HG02938 (cell line): Measurements from ENCODE around the gene TMEM138.

ENCODE experiments used
- ATAC-seq: cut with Tn5 transposase; IDR thresholded peaks from one replicate; pipeline ENCODE4 v1.9.1; 2021; ENCODE audit warnings: mild to moderate bottlenecking, moderate library complexity; ENCODE audit not compliant: unreplicated experiment

TMEM138 gene

DNA sequence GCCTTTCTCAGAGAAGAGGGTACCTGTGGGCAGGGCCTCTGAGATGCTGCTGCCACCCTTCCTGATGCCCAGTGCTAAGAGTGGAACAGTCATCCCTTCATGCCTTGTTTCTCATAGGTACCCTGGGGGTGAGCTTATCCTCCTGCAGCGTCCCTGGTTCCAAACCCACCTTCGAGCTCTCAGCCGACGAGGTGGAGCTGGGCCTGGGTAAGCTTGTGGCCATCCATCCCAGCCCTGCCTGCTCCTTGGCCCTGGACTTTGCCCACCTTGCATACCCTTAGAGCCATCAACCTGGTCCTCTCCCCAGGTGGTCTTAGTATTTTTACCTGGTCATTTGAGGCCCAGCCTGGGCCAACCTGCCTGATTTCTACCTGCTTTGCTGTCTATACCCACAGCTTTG is 20.5 kb upstream of the TMEM138 start:
- no peak for ATAC-seq

DNA sequence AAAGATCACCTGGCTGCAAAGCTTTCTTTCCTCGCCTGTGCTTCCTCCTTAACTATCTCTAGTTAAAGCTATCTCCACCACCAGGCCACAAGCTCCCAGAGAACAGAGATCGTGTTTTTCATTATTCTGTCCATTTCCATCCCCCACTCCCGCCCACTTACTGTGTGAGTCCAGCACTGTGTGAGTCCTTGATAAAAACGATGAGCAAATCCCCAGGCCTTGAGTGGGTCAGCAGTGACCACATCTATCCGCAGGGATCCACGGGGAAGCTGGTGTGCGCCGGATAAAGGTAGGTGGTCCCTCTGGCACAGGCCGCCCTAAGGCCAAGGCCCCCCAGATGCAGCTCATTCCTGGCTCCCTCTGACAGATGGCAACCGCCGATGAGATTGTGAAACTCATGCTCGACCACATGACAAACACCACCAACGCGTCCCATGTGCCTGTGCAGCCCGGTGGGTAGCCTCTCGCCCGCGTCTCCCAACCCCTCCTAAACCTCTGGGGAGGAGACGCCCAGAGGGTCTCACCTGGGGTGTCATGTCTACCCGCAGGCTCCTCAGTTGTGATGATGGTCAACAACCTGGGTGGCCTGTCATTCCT is 19.9 kb upstream of the TMEM138 start:
- no peak for ATAC-seq

DNA sequence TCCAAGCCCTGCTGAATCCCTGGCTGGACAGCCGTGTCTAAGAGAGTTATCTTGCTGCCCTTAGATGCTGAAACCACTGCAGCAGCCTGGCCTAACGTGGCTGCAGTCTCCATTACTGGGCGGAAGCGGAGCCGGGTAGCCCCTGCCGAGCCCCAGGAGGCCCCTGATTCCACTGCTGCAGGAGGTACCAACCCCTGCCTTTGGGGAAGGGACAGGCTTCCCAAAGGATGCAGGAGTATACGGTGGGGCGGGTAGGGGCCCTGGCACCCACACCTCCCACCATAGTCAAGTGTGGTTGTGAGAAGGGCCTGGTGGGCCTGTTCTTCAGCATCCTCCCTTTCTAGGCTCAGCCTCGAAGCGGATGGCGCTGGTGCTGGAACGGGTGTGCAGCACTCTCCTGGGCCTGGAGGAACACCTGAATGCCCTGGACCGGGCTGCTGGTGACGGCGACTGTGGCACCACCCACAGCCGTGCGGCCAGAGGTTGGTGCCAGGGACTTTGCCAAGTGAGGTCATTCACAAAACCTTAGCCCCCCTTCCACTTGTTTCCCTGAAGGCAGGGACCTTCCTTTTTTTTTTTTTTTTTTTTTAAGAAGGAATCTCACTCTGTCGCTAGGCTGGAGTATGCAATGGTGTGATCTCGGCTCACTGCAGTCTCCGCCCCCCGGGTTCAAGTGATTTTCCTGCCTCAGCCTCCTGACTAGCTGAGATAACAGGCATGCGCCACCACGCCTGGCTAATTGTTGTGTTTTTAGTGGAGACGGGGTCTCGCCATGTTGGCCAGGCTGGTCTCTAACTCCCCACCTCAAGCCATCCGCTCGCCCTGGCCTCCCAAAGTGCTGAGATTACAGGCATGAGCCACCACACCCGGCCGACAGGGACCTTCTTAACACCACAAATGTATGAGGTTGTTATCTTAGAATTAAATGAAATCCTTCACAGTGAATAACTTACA is 18.1 kb upstream of the TMEM138 start:
- ATAC-seq, result no peak

DNA sequence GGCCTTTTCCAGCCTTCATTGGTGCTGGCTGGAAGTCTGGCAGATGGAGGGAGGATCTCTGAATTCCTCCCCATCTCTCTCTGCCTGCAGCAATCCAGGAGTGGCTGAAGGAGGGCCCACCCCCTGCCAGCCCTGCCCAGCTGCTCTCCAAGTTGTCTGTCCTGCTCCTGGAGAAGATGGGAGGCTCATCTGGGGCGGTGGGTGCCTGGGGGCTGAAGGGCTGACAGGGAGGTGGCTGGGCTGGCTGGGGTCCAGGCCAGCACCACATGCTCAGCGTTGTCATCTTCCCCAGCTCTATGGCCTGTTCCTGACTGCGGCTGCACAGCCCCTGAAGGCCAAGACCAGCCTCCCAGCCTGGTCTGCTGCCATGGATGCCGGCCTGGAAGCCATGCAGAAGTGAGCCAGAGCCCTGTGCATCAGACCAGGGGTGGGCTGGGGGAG is 17.0 kb upstream of the TMEM138 start:
- ATAC-seq, result no peak

DNA sequence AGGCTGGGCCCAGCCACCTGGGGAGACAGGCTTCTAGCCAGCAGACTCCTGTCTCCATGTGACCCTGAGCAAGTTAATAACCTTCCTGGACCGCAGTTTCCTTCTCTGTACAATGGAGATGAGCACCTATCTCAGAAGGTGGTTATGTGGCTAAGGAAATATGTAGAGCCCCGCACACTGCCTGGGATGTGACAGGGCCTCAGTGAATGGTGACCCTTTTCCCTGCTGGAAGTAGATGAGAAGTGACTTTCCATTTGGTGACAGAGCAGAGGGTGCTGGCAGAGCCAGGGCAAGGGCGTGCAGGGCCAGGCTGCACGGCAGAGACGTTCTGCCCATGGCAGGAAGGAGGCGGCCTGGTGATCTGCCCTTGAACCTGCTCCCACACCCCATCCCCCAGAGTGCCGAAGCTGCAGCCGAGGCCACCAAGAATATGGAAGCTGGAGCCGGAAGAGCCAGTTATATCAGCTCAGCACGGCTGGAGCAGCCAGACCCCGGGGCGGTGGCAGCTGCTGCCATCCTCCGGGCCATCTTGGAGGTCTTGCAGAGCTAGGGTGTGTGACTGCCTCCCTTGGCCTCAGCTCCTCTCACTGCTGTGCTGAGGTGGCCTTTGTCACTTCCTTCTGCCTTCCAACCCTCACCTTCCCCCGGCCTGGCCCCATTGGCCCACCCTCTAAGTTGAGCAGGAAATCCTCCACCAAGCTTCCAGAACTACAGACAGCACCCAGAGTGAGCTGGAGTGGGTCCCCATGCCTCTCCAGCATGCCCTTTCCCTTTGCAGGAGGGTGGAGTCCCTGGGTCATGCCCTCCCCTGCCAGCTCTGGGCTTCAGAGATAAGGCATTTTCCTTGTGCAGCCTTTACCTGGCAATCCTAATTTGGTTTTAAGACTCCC is 16.0 kb upstream of the TMEM138 start:
- no peak for ATAC-seq

DNA sequence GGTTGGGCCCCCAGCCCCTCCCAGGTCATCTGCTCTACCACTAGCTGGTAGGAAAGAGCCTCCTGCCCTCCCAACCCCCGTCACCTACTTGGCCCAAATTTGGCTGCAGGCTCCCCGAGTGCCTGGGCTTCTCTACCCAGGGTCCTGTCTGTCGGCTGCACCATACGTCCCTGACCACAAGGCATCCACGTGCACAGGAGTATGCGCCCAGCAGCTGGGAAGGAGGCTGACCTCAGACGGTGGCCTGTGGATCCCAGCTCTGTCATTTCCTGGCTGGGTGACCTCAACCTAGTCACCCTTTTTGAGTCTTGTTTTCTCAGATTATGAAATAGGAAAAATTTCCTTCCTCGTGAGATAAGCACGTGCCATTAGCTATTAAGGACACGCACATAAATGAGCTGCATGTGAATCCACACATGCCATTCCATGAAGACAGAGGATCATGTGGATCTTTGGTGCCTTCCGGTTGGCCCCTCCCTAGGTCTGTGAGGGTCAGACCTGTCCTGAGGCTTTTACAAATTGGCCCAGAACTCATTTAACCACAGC is 14.2 kb upstream of the TMEM138 start:
- no peak for ATAC-seq

DNA sequence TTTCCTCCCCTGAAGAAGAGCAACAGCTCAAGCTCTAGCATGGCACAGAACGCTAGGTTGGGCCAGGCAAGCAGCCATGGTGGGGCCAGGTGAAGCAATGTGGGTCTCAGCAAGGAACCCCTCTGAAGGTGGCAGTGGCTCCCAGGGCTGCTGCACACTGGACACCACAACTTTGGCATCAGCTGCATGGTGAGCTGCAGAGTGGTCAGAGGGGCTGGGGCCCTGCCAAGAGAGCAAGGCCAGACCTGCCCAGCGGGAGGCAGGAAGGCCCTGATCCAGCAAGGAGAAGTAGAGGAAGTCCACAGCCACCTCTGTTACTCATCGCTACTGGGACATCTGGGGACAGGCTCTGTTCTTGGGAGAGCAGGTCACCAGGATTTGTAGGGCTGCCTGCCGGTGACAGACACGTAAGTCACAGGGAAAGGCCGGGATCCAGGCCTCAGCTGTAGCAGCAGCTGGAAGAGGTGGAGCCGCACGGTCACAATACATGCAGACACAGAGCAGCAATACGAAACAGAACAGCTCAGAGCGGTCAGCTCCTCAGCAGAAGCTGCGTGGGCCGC is 12.9 kb upstream of the TMEM138 start:
- ATAC-seq, result no peak

DNA sequence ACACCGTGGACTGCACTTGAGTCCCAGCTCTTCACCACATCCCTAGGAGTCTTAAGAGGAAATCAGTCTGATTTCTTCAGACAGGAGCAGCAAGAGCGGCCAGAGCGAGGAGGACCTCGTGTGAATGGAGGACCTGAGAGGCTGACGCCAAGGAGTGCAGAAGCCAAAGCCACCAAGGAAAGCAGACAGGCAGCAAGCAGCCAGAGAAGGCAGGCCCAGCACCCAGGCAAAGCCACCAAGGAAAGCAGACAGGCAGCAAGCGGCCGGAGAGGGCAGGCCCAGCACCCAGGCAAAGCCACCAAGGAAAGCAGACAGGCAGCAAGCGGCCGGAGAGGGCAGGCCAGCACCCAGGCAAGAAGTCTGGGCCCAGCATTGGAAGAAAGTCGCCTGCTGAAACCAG is 12.3 kb upstream of the TMEM138 start:
- ATAC-seq, result no peak

DNA sequence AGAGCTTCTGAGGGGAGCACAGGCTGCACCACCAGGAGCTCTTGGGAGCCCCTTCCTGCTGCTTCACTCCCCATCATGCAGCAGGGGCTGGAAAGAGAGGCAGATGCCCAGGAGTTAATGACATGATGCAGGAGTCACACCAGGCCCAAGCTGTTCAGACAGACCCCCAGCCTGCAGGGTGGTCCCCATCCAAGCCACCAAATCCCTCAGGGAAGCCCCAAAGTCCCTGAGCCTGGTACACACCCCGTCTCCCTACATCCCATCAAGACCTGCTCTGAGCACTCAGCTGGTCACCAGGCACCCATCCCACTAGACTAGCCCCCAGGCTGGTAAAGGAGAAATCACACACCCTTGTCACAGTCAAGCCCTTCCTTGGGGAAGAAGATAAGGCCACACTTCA is 11.8 kb upstream of the TMEM138 start:
- ATAC-seq, result no peak

DNA sequence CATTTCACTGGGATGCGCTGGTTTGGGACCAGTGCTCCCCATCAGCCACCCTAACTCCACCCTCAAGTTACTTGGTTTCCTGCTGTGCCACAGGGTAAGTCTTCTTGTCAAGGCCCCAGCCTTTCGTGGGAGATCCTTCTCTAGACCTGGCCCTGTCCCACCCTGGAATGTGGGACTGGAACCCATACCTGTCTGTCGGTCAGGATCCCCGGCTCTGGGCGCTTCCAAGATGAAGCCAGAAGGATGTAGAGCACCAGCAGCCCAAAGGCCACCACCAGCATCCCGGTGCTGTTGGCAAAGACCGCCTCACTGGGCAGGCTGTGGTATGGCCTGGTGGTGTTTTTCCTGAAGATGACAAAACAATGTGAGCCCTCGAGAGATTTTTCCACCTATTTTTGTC is 11.4 kb upstream of the TMEM138 start:
- no peak for ATAC-seq

DNA sequence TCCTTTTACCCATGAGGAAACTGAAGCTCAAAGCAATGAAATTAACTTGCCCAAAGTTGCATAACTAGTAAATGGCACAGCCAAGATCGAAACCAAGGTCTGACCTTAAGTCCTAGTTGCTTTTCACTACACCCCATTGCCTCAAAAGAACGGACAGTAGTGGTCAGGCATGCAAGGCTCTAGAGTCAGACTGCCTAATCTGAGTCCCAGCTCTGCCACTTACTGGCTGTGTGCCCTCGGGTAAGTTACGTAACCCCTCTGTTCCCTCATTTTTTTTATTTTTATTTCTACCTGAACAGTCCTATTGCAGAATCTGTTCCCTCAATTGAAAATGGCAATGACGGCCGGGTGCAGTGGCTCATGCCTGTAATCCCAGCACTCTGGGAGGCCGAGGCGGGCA is 10.1 kb upstream of the TMEM138 start:
- ATAC-seq, result no peak

DNA sequence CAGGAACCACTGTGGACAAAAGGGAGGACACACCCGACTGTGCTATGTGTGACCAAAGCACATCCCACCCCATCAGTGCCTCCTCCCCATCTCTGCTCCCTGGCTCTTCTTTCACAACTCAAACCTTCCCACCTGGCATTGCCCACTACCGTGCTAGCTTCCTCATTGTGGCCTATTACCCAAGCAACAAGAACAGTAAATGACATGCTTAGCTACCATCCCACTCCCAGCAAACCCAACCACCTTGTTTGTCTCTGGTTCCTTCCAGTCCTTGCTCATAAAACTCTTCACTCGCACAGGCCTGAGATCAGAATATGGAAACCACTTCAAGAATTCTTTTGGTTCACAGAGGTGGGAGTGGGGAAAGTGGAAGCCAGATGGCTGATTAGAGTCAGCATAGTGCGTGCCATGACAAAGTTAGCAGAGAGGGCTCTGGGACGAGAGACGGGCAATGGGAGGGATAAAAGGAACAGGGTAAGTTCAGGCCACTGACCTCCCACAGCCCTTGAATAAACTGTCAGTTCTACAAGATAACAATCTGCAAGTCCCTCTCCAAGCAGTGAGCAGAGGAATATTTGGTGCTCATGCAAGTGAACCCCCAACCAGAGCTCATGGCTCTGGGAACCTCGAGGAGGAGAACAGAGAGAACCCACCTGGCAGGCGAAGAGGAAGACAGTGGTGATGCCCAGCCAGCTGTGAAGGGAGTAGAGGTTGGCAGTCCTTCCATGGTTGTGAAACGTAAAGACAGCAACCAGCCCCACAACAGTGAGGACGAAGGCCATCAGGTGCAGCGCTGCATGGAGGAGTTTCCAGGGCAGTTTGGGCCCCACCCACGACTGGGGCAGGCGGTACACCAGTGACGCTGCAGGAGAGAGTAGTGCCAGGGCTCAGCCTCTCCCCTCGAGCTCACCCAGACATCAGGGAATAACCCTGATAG is 8.8 kb upstream of the TMEM138 start:
- no peak for ATAC-seq

DNA sequence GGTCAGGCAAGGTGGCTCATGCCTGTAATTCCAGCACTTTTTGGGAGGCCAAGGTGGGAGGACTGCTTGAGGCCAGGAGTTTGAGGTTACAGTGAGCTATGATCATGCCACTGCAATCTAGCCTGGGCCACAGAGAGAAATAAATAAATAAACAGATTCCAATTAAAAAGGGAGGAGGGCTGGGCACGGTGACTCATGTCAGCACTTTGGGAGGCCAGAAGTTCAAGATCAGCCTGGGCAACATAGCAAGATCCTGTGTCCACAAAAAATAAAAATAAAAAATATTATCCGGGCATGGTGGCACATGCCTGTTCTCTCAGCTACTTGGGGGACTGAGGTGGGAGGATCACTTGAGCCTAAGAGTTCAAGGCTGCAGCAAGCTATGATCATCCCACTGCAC is 8.0 kb upstream of the TMEM138 start:
- no peak for ATAC-seq

DNA sequence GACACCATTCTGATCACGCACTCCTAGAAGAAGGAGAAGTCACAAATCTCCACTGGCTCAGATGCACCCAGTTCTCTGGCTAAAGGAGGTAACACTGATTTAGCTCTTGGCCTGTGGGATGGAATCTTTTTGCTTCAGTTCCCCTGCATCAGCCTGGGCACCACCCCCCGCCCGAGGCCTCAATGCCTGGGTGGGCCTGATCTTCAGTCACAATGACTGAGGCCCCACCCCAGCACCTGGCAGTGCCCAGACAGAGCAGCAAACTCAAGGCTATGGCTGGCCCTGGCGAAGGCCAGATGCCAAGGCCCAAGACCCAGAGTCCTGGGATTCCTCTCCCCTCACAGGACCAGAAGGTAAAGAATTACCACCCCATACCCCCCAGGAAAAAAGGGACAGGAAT is 5.5 kb upstream of the TMEM138 start:
- no peak for ATAC-seq

DNA sequence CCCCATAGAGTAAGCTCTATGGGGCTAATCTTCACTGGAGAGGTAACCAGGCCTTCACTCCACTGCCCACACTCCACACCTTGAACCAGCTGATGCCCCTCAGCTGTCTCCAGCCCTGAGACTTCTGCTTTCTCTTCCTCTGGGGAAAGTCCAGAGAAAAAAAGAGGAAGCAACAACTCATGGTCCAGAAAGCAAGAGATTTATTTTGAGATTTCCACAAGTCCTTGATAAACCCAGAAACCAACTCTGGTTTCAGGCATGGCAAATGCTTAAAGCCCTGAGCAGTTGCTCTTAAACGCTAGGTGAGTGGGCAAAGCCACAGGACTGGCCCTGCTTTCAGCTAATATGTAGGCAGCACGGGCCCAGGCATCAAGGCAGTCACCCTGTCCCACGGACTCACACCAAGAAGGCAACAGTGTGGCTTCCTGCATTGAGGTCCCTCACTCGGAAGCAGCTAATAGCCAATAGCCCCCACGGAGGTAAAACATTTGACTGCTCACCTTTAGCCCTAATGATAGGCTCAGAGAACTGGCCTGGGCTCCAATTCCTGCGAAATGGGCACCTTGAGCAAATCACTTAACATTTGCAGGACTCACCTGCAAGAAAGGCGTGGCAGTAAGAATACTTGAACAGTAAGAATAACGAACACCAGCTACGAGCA is 4.8 kb upstream of the TMEM138 start:
- ATAC-seq, result no peak

DNA sequence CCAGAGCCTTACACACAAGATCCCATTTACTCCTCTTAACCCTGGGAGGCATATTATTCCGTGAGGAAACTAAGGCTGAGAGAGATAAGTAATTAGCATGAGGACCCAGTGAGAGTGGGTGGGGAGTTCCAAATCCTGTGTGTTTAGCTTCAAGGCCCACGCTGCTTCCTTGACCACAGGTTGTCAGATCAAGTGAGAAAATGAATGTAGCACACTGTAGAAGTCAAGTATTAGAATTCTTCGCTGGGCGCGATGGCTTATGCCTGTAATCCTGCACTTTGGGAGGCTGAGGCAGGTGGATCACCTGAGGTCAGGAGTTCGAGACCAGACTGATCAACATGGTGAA is 4.3 kb upstream of the TMEM138 start:
- no peak for ATAC-seq

DNA sequence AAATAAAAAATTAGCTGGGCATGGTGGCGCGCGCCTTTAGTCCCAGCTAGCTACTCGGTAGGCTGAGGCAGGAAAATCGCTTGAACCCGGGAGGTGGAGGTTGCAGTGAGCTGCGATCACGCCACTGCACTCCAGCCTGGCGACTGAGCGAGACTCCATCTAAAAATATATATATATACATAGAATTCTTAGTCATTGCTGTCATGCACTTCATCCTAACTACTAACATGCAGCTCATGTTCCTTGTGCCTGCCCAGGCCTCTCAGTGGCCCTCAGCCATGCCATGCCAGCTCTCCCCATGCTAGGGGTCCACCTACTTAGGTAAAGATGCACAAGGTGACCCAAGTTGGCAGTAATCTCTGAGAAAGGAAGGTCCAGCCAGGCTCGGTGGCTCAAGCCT is 3.6 kb upstream of the TMEM138 start:
- ATAC-seq, result no peak

DNA sequence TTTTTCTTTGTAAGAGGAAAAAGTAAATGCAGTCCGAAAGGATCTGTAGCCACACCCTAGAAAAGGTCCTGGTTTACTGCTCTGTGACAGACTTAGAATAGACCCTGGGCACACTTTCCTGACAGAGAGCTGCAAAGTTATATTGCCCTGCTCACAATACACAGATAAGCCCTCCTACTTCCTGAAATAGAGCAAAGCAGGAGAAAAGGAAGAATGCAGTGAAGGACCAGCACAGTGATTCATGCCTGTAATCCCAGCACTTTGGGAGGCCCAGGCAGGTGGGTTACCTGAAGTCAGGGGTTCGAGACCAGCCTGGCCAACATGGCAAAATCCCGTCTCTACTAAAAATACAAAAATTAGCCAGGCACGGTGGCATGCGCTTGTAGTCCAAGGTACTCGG is 2.7 kb upstream of the TMEM138 start:
- ATAC-seq, result no peak

DNA sequence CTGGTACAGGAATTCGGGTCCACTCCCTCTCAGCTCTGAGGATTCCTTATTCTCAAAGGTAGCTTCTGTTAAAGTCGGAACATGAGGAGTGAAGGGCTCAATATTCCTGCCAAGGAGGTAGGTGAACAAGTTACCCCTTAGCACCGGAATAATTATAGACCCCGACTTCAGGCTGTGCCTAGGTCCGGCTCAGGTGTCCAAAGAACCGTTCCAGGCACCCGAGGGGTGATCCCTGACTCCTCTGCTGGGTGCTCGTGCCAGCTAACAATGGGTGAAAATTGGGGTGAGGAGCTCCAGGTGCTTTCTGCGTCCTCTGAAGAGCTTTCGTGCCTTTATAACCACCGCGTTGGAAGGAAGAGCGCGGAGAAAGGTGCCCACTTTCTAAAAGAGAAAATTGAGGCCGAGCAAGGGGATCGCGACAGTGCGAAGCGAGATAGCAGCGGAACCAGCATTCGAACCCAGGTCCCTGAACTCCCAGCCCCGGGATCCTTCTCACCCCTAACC is 885 bp upstream of the TMEM138 start:
- no peak for ATAC-seq
